H1 (cell line): ENCODE measurements around the gene TP53RK. TPM values are rescaled to one million over a fixed set of nuclear protein-coding genes. Genes with fewer than 3 reads are reported as not detected.

Source experiments
- ATF3 ChIP-seq: IDR thresholded peaks from 2 replicates; pipeline ENCODE4 v1.6.1; 2011; ENCODE audit warnings: low read depth, mild to moderate bottlenecking, low read length; ENCODE audit not compliant: insufficient read depth
- CBX8 ChIP-seq: fragments of 300-800, 300-1000 bp; sonication (generic); IDR thresholded peaks from 2 replicates; pipeline ENCODE4 v1.7.1; 2016; ENCODE audit warnings: low read depth, low read length, borderline replicate concordance
- CEBPB ChIP-seq: IDR thresholded peaks from 2 replicates; pipeline ENCODE4 v1.6.1; 2012; ENCODE audit warnings: low read depth, low read length
- CHD1 ChIP-seq: IDR thresholded peaks from 2 replicates; pipeline ENCODE4 v1.6.1; 2012; ENCODE audit warnings: low read depth, low read length, improper control_type of control experiment
- CHD7 ChIP-seq: fragments of 300-600 bp; sonication (generic); IDR thresholded peaks from 2 replicates; pipeline ENCODE4 v1.7.1; 2012; ENCODE audit warnings: low read length, moderate library complexity, mild to moderate bottlenecking, inconsistent platforms; ENCODE audit not compliant: insufficient replicate concordance
- EGR1 ChIP-seq: IDR thresholded peaks from 2 replicates; pipeline ENCODE4 v1.6.1; 2011; ENCODE audit warnings: low read depth, low read length, borderline replicate concordance
- FOSL1 ChIP-seq: IDR thresholded peaks from 2 replicates; pipeline ENCODE4 v1.6.1; 2011; ENCODE audit warnings: mild to moderate bottlenecking, low read depth, low read length, moderate library complexity; ENCODE audit not compliant: insufficient read depth
- KDM5A ChIP-seq: fragments of 200-600 bp; IDR thresholded peaks from 2 replicates; pipeline ENCODE4 v1.7.1; 2012; ENCODE audit warnings: mild to moderate bottlenecking, low read length, inconsistent platforms, mixed read lengths
- TAF1 ChIP-seq: IDR thresholded peaks from 2 replicates; pipeline ENCODE4 v1.6.1; 2011; ENCODE audit warnings: mild to moderate bottlenecking, low read depth, low read length
- polyA plus RNA-seq, 7 experiments: library from polyadenylated mRNA; depleted of rRNA in 3 of 7; stranded (reverse) in 5 of 7; unstranded in 2 of 7; fragments of >200 nt in 5 of 7; fragments of 200-250 nt in 2 of 7; gene quantifications; 1 replicate in 5 of 7; 2 replicates in 1 of 7; 4 replicates in 1 of 7; pipeline versions ENCODE4 v1.2.1 to v1.2.3, GENCODE V29; 2011 to 2013; ENCODE audit warnings: missing spikeins in 2 of 7, mixed read lengths in 2 of 7
- total RNA-seq: library from RNA; stranded (reverse); fragmentation: NEBNext Ultra II Directional; extraction: Animal tissue kit (Norgen Biotek cat#: 25700); gene quantifications from 2 replicates; pipeline ENCODE4 v1.2.1, GENCODE V29; 2021

Gene TP53RK
- total and polyA plus RNA-seq, 2 of the 8 experiments (the other 6 are each of a cell fraction or from before 2014, with no cell fraction given), result 8.5 to 16.3 TPM

- TF ChIP-seq CHD7 (no peak), CBX8 (no peak), KDM5A (no peak), ATF3 (no peak), EGR1 (no peak), CHD1 (no peak), FOSL1 (no peak), TAF1 (no peak), CEBPB (no peak)
These were observed 46.2 kb upstream of the TP53RK start (continued) for GRCh38 chr20:46735436-46735835.
